Mesenchymal stem cell (in vitro differentiated cells and primary cell): ENCODE results near the gene MTFR1L.

Experiments used
- DNase-seq: peaks from one replicate; pipeline ENCODE4 v3.0.0-alpha.2; 2013
- H2AFZ ChIP-seq: one replicate; pipeline ENCODE4 v1.6.1; 2013; ENCODE audit warnings: low read depth, mild to moderate bottlenecking, control low read depth, inconsistent platforms, low read length, moderate library complexity
- H2AK5ac ChIP-seq: 2 replicates; pipeline ENCODE4 v1.6.1; 2013; ENCODE audit warnings: low read length, moderate library complexity, mild to moderate bottlenecking, inconsistent platforms; ENCODE audit not compliant: severe bottlenecking
- H2BK120ac ChIP-seq: one replicate; pipeline ENCODE4 v1.6.1; 2013; ENCODE audit warnings: low read depth, mild to moderate bottlenecking, inconsistent platforms, low read length, moderate library complexity
- H2BK12ac ChIP-seq, 2 experiments: one replicate each; pipeline ENCODE4 v1.6.1; 2013; ENCODE audit warnings: inconsistent platforms in 2 of 2, low read length in 2 of 2, mild to moderate bottlenecking in 2 of 2, moderate library complexity in 2 of 2, control low read depth in 1 of 2
- H2BK15ac ChIP-seq: one replicate; pipeline ENCODE4 v1.6.1; 2013; ENCODE audit warnings: mild to moderate bottlenecking, low read depth, inconsistent platforms; ENCODE audit not compliant: poor library complexity, severe bottlenecking
- H2BK5ac ChIP-seq: 2 replicates; pipeline ENCODE4 v1.6.1; 2013; ENCODE audit warnings: low read depth, mild to moderate bottlenecking, low read length, control low read depth, inconsistent platforms; ENCODE audit not compliant: poor library complexity, severe bottlenecking
- H3K14ac ChIP-seq, 2 experiments: one replicate each; pipeline ENCODE4 v1.6.1; 2013; ENCODE audit warnings: inconsistent platforms in 2 of 2, low read length in 2 of 2, control low read depth in 1 of 2, mild to moderate bottlenecking in 1 of 2, moderate library complexity in 1 of 2
- H3K18ac ChIP-seq, 2 experiments: one replicate each; pipeline ENCODE4 v1.6.1; 2013; ENCODE audit warnings: inconsistent platforms in 2 of 2, low read length in 2 of 2, control low read depth in 1 of 2, low read depth in 1 of 2, mild to moderate bottlenecking in 1 of 2
- H3K23ac ChIP-seq, 2 experiments: one replicate each; pipeline ENCODE4 v1.6.1; 2013; ENCODE audit warnings: inconsistent platforms in 2 of 2, low read length in 2 of 2, mild to moderate bottlenecking in 2 of 2, moderate library complexity in 2 of 2, control low read depth in 1 of 2
- H3K27ac ChIP-seq: 2 replicates; pipeline ENCODE4 v1.5.1; 2013; ENCODE audit warnings: mild to moderate bottlenecking, moderate library complexity, low read length, control low read depth, inconsistent platforms; ENCODE audit not compliant: poor library complexity, severe bottlenecking
- H3K27me3 ChIP-seq, 2 experiments: 2 replicates each; pipeline versions ENCODE4 v1.6.1 to v1.7.0; 2013; ENCODE audit warnings: low read length in 2 of 2, mild to moderate bottlenecking in 2 of 2, moderate library complexity in 2 of 2, control low read depth in 1 of 2, inconsistent platforms in 1 of 2; ENCODE audit not compliant: control insufficient read depth in 1 of 2, insufficient read depth in 1 of 2
- H3K36me3 ChIP-seq, 2 experiments: 2 replicates each; pipeline versions ENCODE4 v1.6.1 to v1.7.0; 2013; ENCODE audit warnings: low read length in 2 of 2, control low read depth in 1 of 2, inconsistent platforms in 1 of 2, low read depth in 1 of 2, mild to moderate bottlenecking in 1 of 2; ENCODE audit not compliant: insufficient read depth in 2 of 2, control insufficient read depth in 1 of 2
- H3K4ac ChIP-seq, 2 experiments: one replicate each; pipeline ENCODE4 v1.6.1; 2013; ENCODE audit warnings: inconsistent platforms in 2 of 2, low read length in 2 of 2, mild to moderate bottlenecking in 2 of 2, moderate library complexity in 2 of 2, control low read depth in 1 of 2, low read depth in 1 of 2
- H3K4me1 ChIP-seq: 2 replicates; pipeline ENCODE4 v1.6.1; 2013; ENCODE audit warnings: low read depth, low read length, control low read depth; ENCODE audit not compliant: control insufficient read depth, insufficient read depth
- H3K4me2 ChIP-seq: 2 replicates; pipeline ENCODE4 v1.6.1; 2013; ENCODE audit warnings: low read length, mild to moderate bottlenecking, inconsistent platforms; ENCODE audit not compliant: poor library complexity, severe bottlenecking
- H3K4me3 ChIP-seq, 2 experiments: 2 replicates each; pipeline versions ENCODE4 v1.5.1 to v1.7.0; 2013; ENCODE audit warnings: low read length in 2 of 2, mild to moderate bottlenecking in 2 of 2, control low read depth in 1 of 2, low read depth in 1 of 2; ENCODE audit not compliant: insufficient read depth in 1 of 2
- H3K79me1 ChIP-seq: replicated peaks from 2 replicates; pipeline ENCODE4 v1.6.1; 2013; ENCODE audit warnings: mild to moderate bottlenecking, control low read depth, low read length, inconsistent platforms; ENCODE audit not compliant: poor library complexity, severe bottlenecking
- H3K9ac ChIP-seq: 2 replicates; pipeline ENCODE4 v1.7.0; 2013; ENCODE audit warnings: mild to moderate bottlenecking, low read length, moderate library complexity
- H3K9me3 ChIP-seq: 2 replicates; pipeline ENCODE4 v1.7.0; 2013; ENCODE audit warnings: mild to moderate bottlenecking, low read length; ENCODE audit not compliant: control insufficient read depth
- H4K8ac ChIP-seq: one replicate; pipeline ENCODE4 v1.6.1; 2013; ENCODE audit warnings: inconsistent platforms, mild to moderate bottlenecking, low read length, moderate library complexity
- H4K91ac ChIP-seq: one replicate; pipeline ENCODE4 v1.6.1; 2013; ENCODE audit warnings: mild to moderate bottlenecking, low read length, inconsistent platforms
- WGBS: methylation state at CpG from one replicate; pipeline ENCODE4 v1.1.7; 2013; ENCODE audit warnings: mixed read lengths; 5-methylcytosine and 5-hydroxymethylcytosine counted together

Gene MTFR1L

GRCh38 chr1:25858906-25859789 lies 39.4 kb downstream of the MTFR1L start, which contains the start of gene AUNIP:
AUNIP (minus strand) TSS chr1:25859457; CDS start chr1:25859357, 100 bp downstream.
- H3K4ac ChIP-seq = peak within 1 kb of the TSS in 1 of 2 experiments; percentile 44

DNA sequence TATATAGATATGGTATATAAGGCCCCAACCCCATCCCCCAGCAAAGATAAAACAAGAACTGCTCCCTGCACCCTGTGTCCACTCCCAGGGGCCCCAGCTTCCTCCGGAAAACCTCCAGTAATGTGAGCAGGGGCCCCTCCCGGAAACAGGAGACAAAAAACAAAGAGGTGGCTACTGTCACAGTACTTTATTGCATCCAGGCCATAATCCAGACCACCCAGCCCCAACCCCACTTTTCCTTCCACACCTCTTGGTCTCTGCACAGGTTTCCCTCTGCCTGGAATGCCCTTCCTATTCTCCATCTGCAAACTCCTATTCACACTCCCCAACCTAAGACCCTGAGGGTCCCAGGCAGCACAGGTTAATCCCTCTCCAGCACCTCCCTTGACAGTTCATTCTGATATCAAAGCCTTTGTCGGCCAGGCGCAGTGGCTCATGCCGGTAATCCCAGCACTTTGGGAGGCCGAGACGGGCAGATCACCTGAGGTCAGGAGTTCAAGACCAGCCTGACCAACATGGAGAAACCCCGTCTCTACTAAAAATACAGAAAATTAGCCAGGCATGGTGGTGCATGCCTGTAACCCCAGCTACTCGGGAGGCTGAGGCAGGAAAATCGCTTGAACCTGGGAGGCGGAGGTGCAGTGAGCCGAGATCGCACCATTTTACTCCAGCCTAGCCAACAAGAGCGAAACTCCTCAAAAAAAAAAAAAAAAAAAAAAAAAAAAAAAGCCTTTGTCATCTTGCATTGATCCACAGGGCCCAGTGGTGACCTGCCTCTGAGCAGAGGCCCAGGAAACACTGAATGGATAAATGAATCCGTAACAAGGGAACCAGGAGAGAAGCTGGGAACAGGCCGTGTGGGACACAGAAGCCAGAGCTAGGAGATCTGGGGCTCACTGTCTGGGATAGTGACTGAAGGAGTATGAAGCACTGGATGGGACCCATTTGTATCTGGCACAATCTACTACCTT lies 41.8 kb downstream of the MTFR1L start:
- peak overlapping the region; percentile 64 for H2BK120ac ChIP-seq
- H2BK12ac ChIP-seq = no peak overlapping the region
- no peak overlapping the region for H2BK15ac ChIP-seq
- no peaks in the 10 kb centered on the region for H3K27me3 ChIP-seq
- no peak overlapping the region for H3K27ac ChIP-seq
- H3K4me3 ChIP-seq = no peak overlapping the region
- no peak overlapping the region for H3K23ac ChIP-seq
- no peak for DNase-seq
- H3K79me1 ChIP-seq = peaks cover 7% of the 10 kb centered on the region
- H3K14ac ChIP-seq = no peak overlapping the region
- peaks cover 21 to 23% of the 10 kb centered on the region in 2 experiments for H3K36me3 ChIP-seq
- H4K91ac ChIP-seq = peak overlapping the region; percentile 90
- H2AFZ ChIP-seq = no peak overlapping the region
- peak overlapping the region; percentile 44 for H2AK5ac ChIP-seq
- no peak overlapping the region for H4K8ac ChIP-seq
- H3K4ac ChIP-seq = no peak overlapping the region
- no peak overlapping the region for H2BK5ac ChIP-seq
- no peak overlapping the region for H3K9ac ChIP-seq
- H3K9me3 ChIP-seq = no peaks in the 10 kb centered on the region
- H3K18ac ChIP-seq = peak overlapping the region in 1 of 2 experiments; percentile 29
- H3K4me1 ChIP-seq = peaks cover 14% of the 10 kb centered on the region
- H3K4me2 ChIP-seq = no peak overlapping the region
- WGBS = 69% methylated on average over 15 of the region's 16 CpGs

More at GRCh38 chr1:25858906-25859789, 39.4 kb downstream of the MTFR1L start, which contains the start of gene AUNIP:
- Histone ChIP-seq H3K79me1 (peaks cover 7% of the 10 kb centered on the region), H2AK5ac (no peak within 1 kb of the TSS), H2BK15ac (no peak within 1 kb of the TSS), H3K23ac (peak within 1 kb of the TSS in 1 of 2 experiments; percentile 96), H2BK5ac (peak within 1 kb of the TSS; percentile 60), H2BK12ac (no peak within 1 kb of the TSS), H4K8ac (no peak within 1 kb of the TSS), H3K36me3 (peaks cover 20 to 21% of the 10 kb centered on the region in 2 experiments), H2AFZ (peak within 1 kb of the TSS; percentile 85), H2BK120ac (no peak within 1 kb of the TSS), H3K9me3 (no peaks in the 10 kb centered on the region), H3K27ac (peak within 1 kb of the TSS; percentile 71), H3K4me1 (peaks cover 10% of the 10 kb centered on the region), H3K27me3 (no peaks in the 10 kb centered on the region), H3K14ac (peak within 1 kb of the TSS in 1 of 2 experiments; percentile 44), H3K9ac (peak within 1 kb of the TSS; percentile 97), H4K91ac (no peak within 1 kb of the TSS), H3K4me3 (peak within 1 kb of the TSS; percentile 73 to 89), H3K4me2 (peak within 1 kb of the TSS; percentile 93), H3K18ac (peak within 1 kb of the TSS in 1 of 2 experiments; percentile 63)
- under 1% methylated on average over 77 of the region's 77 CpGs for WGBS
- DNase-seq = peak; percentile 91

- H3K4me1 ChIP-seq = peaks cover 22% of the 10 kb centered on the region
- no peak overlapping the region for H4K91ac ChIP-seq
- H2BK15ac ChIP-seq = no peak overlapping the region
- WGBS = 97% methylated on average over 20 of the region's 20 CpGs
- H2BK120ac ChIP-seq = no peak overlapping the region
- H3K36me3 ChIP-seq = peaks cover 23 to 25% of the 10 kb centered on the region in 2 experiments
- H3K4me2 ChIP-seq = no peak overlapping the region
- H4K8ac ChIP-seq = no peak overlapping the region
- H3K14ac ChIP-seq = no peak overlapping the region
- no peak overlapping the region for H2AFZ ChIP-seq
- H3K9me3 ChIP-seq = no peaks in the 10 kb centered on the region
- no peak overlapping the region for H3K27ac ChIP-seq
- H3K4ac ChIP-seq = no peak overlapping the region
- no peak for DNase-seq
- no peak overlapping the region for H2AK5ac ChIP-seq
- H2BK12ac ChIP-seq = no peak overlapping the region
- H3K4me3 ChIP-seq = no peak overlapping the region
- H3K9ac ChIP-seq = no peak overlapping the region
- no peak overlapping the region for H2BK5ac ChIP-seq
- no peak overlapping the region for H3K23ac ChIP-seq
- H3K18ac ChIP-seq = no peak overlapping the region
- peaks cover 7% of the 10 kb centered on the region for H3K79me1 ChIP-seq
- H3K27me3 ChIP-seq = no peaks in the 10 kb centered on the region
Measured at GRCh38 chr1:25862785-25863485, 43.2 kb downstream of the MTFR1L start.
